K562 (cell line): ENCODE data around the gene KLC1.

Experiments
- PHF8 ChIP-seq: fragments of 200-600 bp; sonication (generic); IDR thresholded peaks from 2 replicates; pipeline ENCODE4 v1.6.1; 2012; ENCODE audit warnings: mixed run types, mild to moderate bottlenecking, inconsistent platforms, low read length, moderate library complexity, borderline replicate concordance
- POLR2AphosphoS5 ChIP-seq: IDR thresholded peaks from 2 replicates; pipeline ENCODE4 v1.6.1; 2011; ENCODE audit warnings: mild to moderate bottlenecking, low read depth, low read length, moderate library complexity; ENCODE audit not compliant: control insufficient read depth, insufficient read depth
- ZNF133 ChIP-seq: fragments of 250-450 bp; sonication (Bioruptor Pico); IDR thresholded peaks from 2 replicates; pipeline ENCODE4 v1.4.0; 2020; ENCODE audit warnings: mild to moderate bottlenecking

GRCh38 chr14:103593577-103593976 lies 35.4 kb upstream of the KLC1 start:
- TF ChIP-seq PHF8 (no peak), POLR2AphosphoS5 (no peak), ZNF133 (CRISPR knock-in tag) (no peak)
